GM18507 (cell line): Measurements from ENCODE around the gene GP5.
A peak's percentile ranks its signal among the peaks of the same experiment; 100 is the strongest.

Experiments used
- DNase-seq: peaks from one replicate; pipeline ENCODE4 v3.0.0; 2011; ENCODE audit warnings: low read depth; ENCODE audit not compliant: insufficient read length; ENCODE audit errors: extremely low spot score
- FAIRE-seq: peaks from 2 replicates; lab custom pipeline; 2011; peaks lifted over from hg19 to GRCh38; lab: Jason Lieb, UNC

The GP5 gene

DNA sequence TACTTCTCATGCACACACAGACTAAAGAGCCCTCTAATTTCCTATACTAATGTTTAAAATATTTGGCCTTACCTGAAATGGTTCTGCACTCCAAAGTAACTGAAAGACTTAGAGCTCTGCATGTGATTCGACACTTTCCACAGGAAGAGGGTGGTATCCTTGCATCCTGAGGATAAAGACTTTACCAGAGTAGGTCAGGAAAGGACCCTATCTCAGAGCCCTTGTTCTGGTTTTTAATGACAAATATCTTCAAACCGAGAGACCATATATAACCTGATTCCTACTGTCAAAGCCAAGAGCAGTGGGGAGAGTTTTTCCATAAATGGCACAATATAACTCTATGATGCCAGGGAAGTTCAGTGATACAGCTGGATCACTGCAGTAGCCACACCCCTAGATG lies at the start of gene GP5:
TSS of gene GP5 (minus strand) at position 101 of the 400 bp plus-strand sequence. CDS start 984 bp downstream, outside the sequence.
- no peak for DNase-seq
- FAIRE-seq = no peak

GRCh38 chr3:194447657-194448056 lies 48.6 kb upstream of the GP5 start:
- no peak for FAIRE-seq
- DNase-seq = no peak

DNA sequence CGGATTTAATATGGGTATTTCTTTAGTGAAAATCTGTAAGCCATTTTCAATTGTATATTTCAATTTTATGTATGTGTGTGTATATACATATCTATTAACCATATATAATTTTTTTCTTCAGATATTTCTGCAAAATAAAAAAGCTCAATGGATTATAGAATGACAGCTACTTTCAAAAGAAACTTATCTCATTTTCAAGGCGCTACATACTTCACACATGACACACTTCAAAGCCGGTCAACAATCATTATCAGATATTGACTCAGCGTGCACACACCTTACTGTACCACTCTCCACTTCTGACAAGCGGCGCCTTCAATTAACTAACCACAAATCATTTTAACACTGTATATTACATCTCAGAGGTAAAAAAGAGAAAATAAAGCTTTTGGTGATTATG lies 48.1 kb upstream of the GP5 start:
- no peak for DNase-seq
- FAIRE-seq = no peak

- DNase-seq (no peak), FAIRE-seq (no peak)
Measured at GRCh38 chr3:194446754-194447153, 47.7 kb upstream of the GP5 start.

DNA sequence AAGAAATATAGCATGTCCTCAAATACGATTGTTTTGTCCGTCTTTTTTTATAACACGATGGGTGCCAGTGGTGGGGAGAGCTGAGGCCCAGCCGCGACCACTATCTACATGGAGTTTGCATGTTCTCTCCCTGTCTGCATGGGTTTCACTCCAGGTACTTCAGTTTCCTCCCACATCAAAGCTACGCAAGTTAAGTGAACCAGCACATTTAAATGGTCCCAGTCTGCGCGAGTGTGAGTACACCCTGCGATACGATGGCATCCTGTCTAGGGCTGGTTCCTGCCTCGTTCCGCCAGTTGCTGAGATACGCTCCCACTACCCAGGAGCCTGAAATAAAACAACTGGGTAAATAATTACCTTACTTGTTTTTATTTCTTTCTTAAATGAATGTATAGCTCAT lies 47.1 kb upstream of the GP5 start:
- no peak for FAIRE-seq
- no peak for DNase-seq

GRCh38 chr3:194443901-194444300 lies 44.8 kb upstream of the GP5 start:
- DNase-seq = no peak
- no peak for FAIRE-seq

GRCh38 chr3:194440756-194441155 lies 41.7 kb upstream of the GP5 start:
- DNase-seq = no peak
- FAIRE-seq = no peak

GRCh38 chr3:194439881-194440550 lies 41.0 kb upstream of the GP5 start:
- FAIRE-seq = no peak
- DNase-seq = no peak

DNA sequence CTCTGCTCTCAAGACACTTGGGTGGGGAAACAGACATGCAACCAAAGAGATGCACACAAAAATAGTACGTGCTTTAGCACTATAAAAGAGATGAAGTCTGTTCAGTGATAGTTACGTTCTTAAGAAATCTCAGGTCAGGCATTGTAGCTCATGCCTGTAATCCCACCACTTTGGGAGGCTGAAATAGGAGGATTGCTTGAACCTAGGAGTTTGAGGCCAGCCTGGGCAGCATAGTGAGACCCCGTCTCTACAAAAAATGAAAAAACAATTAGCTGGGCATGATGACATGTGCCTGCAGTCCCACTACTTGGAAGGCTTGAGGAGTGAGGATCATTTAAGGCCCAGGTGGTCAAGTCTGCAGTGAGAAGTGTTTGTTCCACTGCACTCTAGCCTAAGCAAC lies 35.4 kb upstream of the GP5 start:
- no peak for FAIRE-seq
- DNase-seq = no peak

GRCh38 chr3:194431554-194431953 lies 32.5 kb upstream of the GP5 start:
- FAIRE-seq = no peak

DNA sequence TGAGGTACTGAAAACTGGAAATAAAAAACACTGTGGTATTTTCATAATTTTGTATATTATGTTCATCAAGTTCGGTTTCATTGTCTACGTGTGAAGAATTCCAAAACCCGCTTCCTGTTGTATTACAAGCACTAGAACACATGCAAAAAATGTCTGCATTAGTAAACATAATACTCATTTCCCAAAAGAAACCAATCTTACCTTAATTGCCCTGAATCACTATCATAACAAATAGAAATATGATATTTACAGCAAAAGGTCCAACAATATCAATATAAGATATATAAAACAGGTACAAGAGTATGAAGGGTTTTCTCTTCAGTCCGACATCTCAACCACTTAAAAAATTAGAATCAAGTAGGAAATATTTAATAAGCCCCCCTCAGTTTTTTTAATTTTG lies 26.3 kb upstream of the GP5 start:
- FAIRE-seq = no peak
- no peak for DNase-seq

More at GRCh38 chr3:194431554-194431953, 32.5 kb upstream of the GP5 start:
- DNase-seq = no peak

DNA sequence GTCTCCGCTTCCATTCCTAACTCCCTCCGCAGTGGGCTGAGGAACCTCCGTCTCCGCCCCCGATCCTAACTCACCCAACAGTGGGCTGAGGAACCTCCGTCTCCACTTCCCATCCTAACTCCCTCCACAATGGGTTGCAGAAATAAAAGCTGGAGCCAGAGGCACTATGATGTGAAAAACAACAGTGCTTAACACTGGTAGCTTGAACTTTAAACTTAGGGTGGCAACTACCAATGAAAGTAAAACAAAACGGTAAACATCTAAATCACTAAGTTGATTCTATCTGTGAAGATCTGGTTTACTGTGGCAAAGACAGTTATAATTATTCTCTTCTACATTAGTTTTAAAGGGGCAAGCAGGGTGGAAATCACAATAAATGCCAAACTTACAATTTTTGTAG lies 25.9 kb upstream of the GP5 start:
- FAIRE-seq (no peak), DNase-seq (no peak)

DNA sequence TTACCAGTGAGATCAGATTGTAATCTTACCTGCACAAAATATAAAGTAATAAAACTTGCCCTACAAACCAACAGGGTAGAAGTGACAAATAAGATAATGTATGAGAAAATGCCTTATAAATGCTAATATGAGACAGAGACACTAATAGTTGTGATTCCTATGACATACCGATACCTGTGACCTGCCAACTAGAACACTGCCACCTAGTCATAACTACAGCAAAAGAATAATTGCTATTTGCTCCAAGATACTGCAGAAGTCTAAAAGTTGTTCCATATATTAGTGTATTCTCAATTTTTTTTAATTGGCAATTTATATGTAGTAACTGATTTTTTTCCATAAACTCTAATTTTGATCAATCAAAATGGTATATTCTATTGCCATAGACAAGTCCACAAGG lies 25.3 kb upstream of the GP5 start:
- FAIRE-seq (no peak), DNase-seq (no peak)

- DNase-seq (no peak), FAIRE-seq (no peak)
Measured at GRCh38 chr3:194423317-194423716, 24.3 kb upstream of the GP5 start.

DNA sequence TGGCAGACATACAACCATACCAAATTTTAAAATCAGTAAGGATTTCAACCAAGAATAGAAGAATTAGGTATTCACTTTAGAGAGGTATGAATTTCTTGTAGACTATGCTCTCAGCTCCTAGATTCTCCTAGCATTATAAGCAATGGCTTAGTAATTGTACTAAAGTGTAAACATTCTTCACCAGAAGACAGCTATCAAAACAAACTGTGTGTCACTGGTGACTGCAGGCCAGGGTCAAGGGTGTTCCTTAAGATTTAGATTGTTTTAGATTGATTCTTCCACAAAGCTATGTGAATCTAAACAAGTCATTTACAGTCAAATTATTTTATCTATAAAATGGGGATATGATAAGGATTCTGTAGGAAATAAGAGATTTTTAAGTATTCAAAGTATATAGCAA lies 23.1 kb upstream of the GP5 start:
- no peak for FAIRE-seq

DNA sequence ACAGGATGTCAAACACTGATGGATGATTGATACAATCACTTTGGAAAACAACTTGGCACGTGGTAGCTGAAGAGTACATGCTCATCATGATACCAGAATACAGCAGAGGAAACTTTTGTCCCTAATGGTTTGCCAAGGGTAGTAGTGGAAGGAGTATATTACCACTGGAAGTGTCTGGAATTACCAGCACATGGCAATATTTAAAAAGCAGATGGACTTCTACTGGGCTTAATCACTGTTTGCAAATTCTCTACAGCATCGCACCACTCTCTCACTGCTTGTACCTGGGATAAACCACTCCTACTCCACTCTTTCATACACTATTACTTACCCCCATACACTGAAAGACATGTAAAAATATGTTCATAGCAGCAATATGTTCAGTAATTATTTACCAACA lies 19.6 kb upstream of the GP5 start:
- FAIRE-seq = no peak
- DNase-seq = no peak

More for the DNA sequence above, 23.1 kb upstream of the GP5 start:
- DNase-seq = no peak

- DNase-seq (no peak), FAIRE-seq (no peak)
Measured at GRCh38 chr3:194407423-194407822, 8.4 kb upstream of the GP5 start.

DNA sequence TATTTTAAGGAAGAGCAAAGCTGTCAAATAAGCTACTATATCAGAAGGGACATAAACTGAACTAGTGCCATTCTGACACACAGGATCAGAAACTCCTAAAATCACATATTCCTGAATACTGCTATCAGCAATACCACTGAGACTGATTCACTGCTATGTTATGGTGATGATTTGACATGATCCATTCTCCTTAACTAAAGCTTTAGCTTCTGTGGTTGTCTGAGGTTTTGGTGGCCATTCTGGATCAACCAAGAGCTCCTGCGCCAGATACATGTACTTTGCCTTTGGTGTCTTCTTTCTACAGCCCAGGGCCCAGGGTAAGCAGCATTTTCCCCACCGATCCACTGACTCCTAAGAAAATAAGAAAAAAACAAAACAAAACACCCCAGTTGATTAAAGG lies 6.7 kb upstream of the GP5 start:
- DNase-seq (no peak), FAIRE-seq (no peak)

GRCh38 chr3:194404365-194405140 lies 5.5 kb upstream of the GP5 start:
- FAIRE-seq (peak; percentile 75), DNase-seq (no peak)

- DNase-seq (no peak), FAIRE-seq (no peak)
Measured at GRCh38 chr3:194401868-194402329, 2.8 kb upstream of the GP5 start.

GRCh38 chr3:194401346-194401745 lies 2.3 kb upstream of the GP5 start:
- no peak for DNase-seq
- no peak for FAIRE-seq
